Liver (tissue), 3 donors: ENCODE results near the gene UQCRC2.

Experiments
- RAD21 ChIP-seq, 2 donors: IDR thresholded peaks; 2 replicates each; pipeline ENCODE4 v1.6.1; 2016; ENCODE audit warnings: antibody characterized with exemption in 2 of 2, mild to moderate bottlenecking in 2 of 2
- SP1 ChIP-seq: IDR thresholded peaks from 2 replicates; pipeline ENCODE4 v1.6.1; 2018; ENCODE audit warnings: antibody characterized with exemption, mild to moderate bottlenecking
- YY1 ChIP-seq: IDR thresholded peaks from 2 replicates; pipeline ENCODE4 v1.6.1; 2016; ENCODE audit warnings: antibody characterized with exemption, mild to moderate bottlenecking
- TF ChIP-seq, protein P1 (sequence below): fragments of 150-350 bp; IDR thresholded peaks from 2 replicates; pipeline ENCODE4 v1.5.1; 2017; ENCODE audit warnings: improper control_type of control experiment, low read depth, low read length; ENCODE audit not compliant: missing input control
- TF ChIP-seq, protein P2 (sequence below): IDR thresholded peaks from 2 replicates; pipeline ENCODE4 v1.6.1; 2016; ENCODE audit warnings: antibody characterized with exemption
- TF ChIP-seq, protein P3 (sequence below): IDR thresholded peaks from 2 replicates; pipeline ENCODE4 v1.6.1; 2016; ENCODE audit warnings: antibody characterized with exemption, mild to moderate bottlenecking
- TF ChIP-seq, protein P4 (sequence below): IDR thresholded peaks from 2 replicates; pipeline ENCODE4 v1.6.1; 2016; ENCODE audit warnings: antibody characterized with exemption
- donor health status: healthy.
- donor health status: healthy.

DNA sequence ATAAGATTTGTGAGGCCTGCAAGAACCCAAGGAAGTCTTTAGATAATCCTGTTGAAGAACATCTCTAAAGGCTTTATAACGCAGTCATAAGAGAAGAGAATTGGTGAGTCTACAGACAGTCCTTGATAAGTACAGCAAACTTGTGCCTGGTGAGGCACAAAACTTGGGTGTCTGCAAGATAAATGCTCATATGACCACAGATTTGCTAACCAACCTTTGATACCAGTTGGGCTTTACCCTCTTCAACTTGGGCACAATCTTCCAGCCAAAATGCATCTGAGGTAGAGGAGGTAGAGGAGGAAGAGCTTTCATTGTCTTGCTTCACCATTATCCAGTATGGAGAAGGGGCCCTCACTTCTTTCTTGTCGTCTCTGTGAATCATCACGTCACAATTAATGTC lies 30.9 kb downstream of the UQCRC2 start:
- TF ChIP-seq, protein P1, sequence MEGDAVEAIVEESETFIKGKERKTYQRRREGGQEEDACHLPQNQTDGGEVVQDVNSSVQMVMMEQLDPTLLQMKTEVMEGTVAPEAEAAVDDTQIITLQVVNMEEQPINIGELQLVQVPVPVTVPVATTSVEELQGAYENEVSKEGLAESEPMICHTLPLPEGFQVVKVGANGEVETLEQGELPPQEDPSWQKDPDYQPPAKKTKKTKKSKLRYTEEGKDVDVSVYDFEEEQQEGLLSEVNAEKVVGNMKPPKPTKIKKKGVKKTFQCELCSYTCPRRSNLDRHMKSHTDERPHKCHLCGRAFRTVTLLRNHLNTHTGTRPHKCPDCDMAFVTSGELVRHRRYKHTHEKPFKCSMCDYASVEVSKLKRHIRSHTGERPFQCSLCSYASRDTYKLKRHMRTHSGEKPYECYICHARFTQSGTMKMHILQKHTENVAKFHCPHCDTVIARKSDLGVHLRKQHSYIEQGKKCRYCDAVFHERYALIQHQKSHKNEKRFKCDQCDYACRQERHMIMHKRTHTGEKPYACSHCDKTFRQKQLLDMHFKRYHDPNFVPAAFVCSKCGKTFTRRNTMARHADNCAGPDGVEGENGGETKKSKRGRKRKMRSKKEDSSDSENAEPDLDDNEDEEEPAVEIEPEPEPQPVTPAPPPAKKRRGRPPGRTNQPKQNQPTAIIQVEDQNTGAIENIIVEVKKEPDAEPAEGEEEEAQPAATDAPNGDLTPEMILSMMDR: no peak
- TF ChIP-seq, protein P2, sequence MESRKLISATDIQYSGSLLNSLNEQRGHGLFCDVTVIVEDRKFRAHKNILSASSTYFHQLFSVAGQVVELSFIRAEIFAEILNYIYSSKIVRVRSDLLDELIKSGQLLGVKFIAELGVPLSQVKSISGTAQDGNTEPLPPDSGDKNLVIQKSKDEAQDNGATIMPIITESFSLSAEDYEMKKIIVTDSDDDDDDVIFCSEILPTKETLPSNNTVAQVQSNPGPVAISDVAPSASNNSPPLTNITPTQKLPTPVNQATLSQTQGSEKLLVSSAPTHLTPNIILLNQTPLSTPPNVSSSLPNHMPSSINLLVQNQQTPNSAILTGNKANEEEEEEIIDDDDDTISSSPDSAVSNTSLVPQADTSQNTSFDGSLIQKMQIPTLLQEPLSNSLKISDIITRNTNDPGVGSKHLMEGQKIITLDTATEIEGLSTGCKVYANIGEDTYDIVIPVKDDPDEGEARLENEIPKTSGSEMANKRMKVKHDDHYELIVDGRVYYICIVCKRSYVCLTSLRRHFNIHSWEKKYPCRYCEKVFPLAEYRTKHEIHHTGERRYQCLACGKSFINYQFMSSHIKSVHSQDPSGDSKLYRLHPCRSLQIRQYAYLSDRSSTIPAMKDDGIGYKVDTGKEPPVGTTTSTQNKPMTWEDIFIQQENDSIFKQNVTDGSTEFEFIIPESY: no peak
- TF ChIP-seq, protein P3, sequence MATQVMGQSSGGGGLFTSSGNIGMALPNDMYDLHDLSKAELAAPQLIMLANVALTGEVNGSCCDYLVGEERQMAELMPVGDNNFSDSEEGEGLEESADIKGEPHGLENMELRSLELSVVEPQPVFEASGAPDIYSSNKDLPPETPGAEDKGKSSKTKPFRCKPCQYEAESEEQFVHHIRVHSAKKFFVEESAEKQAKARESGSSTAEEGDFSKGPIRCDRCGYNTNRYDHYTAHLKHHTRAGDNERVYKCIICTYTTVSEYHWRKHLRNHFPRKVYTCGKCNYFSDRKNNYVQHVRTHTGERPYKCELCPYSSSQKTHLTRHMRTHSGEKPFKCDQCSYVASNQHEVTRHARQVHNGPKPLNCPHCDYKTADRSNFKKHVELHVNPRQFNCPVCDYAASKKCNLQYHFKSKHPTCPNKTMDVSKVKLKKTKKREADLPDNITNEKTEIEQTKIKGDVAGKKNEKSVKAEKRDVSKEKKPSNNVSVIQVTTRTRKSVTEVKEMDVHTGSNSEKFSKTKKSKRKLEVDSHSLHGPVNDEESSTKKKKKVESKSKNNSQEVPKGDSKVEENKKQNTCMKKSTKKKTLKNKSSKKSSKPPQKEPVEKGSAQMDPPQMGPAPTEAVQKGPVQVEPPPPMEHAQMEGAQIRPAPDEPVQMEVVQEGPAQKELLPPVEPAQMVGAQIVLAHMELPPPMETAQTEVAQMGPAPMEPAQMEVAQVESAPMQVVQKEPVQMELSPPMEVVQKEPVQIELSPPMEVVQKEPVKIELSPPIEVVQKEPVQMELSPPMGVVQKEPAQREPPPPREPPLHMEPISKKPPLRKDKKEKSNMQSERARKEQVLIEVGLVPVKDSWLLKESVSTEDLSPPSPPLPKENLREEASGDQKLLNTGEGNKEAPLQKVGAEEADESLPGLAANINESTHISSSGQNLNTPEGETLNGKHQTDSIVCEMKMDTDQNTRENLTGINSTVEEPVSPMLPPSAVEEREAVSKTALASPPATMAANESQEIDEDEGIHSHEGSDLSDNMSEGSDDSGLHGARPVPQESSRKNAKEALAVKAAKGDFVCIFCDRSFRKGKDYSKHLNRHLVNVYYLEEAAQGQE: no peak
- TF ChIP-seq RAD21 (IDR thresholded peaks at IDR 0.05) (no peak), YY1 (no peak), SP1 (no peak)
- TF ChIP-seq, protein P4, sequence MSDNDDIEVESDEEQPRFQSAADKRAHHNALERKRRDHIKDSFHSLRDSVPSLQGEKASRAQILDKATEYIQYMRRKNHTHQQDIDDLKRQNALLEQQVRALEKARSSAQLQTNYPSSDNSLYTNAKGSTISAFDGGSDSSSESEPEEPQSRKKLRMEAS: no peak
